K562 (cell line): Measurements from ENCODE around the gene B3GNT9. TPM values are rescaled to one million over a fixed set of nuclear protein-coding genes. Genes with fewer than 3 reads are reported as not detected.
A peak's percentile ranks its signal among the peaks of the same experiment; 100 is the strongest.

Experiments used
- BRD4 ChIP-seq: fragments of 200-600 bp; sonication (generic); IDR thresholded peaks from 2 replicates; pipeline ENCODE4 v1.6.1; 2017; ENCODE audit warnings: inconsistent platforms
- CBX1 ChIP-seq: sonication (generic); IDR thresholded peaks from 2 replicates; pipeline ENCODE4 v1.6.1; 2016; ENCODE audit warnings: antibody characterized with exemption, low read depth, mild to moderate bottlenecking
- CREM ChIP-seq: IDR thresholded peaks from 2 replicates; pipeline ENCODE4 v1.6.1; 2014; ENCODE audit warnings: antibody characterized with exemption, low read depth
- EGR1 ChIP-seq: fragments of 450-650 bp; conservative IDR thresholded peaks from 2 replicates; pipeline ENCODE4 v1.6.1; 2017; ENCODE audit warnings: mild to moderate bottlenecking
- ESRRA ChIP-seq: fragments of 450-650 bp; IDR thresholded peaks from 2 replicates; pipeline ENCODE4 v1.6.1; 2014; ENCODE audit warnings: low read depth, mild to moderate bottlenecking, moderate library complexity, borderline replicate concordance
- FOXK2 ChIP-seq, 2 experiments: fragments of 450-650 bp; IDR thresholded peaks in 1 of 2; conservative IDR thresholded peaks in 1 of 2; 2 replicates each; pipeline ENCODE4 v1.6.1; 2016; ENCODE audit warnings: low read depth in 2 of 2, mild to moderate bottlenecking in 1 of 2
- HDAC1 ChIP-seq, 2 experiments: fragments of 450-650 bp; IDR thresholded peaks; 2 replicates each; pipeline ENCODE4 v1.6.1; 2016 to 2017; ENCODE audit warnings: inconsistent platforms in 1 of 2, mild to moderate bottlenecking in 1 of 2, moderate library complexity in 1 of 2
- HDAC2 ChIP-seq: fragments of 450-650 bp; IDR thresholded peaks from 2 replicates; pipeline ENCODE4 v1.6.1; 2016; ENCODE audit warnings: mild to moderate bottlenecking
- ILK ChIP-seq: fragments of 450-650 bp; IDR thresholded peaks from 2 replicates; pipeline ENCODE4 v1.6.1; 2016; ENCODE audit warnings: missing genetic modification characterization, low read depth, mild to moderate bottlenecking, missing compliant biosample characterization, moderate library complexity, borderline replicate concordance
- MAZ ChIP-seq, 2 experiments: fragments of 450-650 bp in 1 of 2; sonication (generic) in 1 of 2; formaldehyde crosslinking; IDR thresholded peaks in 1 of 2; conservative IDR thresholded peaks in 1 of 2; 2 replicates each; pipeline versions ENCODE4 v1.4.0 to v1.5.0; 2020; ENCODE audit warnings: mild to moderate bottlenecking in 1 of 2, missing genetic modification reagents in 1 of 2
- MTA3 ChIP-seq: fragments of 450-650 bp; formaldehyde crosslinking; IDR thresholded peaks from 2 replicates; pipeline ENCODE4 v1.6.1; 2017; ENCODE audit warnings: mild to moderate bottlenecking, borderline replicate concordance
- NFXL1 ChIP-seq: fragments of 450-650 bp; formaldehyde crosslinking; IDR thresholded peaks from 2 replicates; pipeline ENCODE4 v1.4.0; 2021; ENCODE audit warnings: mild to moderate bottlenecking
- PHF8 ChIP-seq: fragments of 200-600 bp; sonication (generic); IDR thresholded peaks from 2 replicates; pipeline ENCODE4 v1.6.1; 2012; ENCODE audit warnings: mixed run types, mild to moderate bottlenecking, inconsistent platforms, low read length, moderate library complexity, borderline replicate concordance
- POLR2A ChIP-seq: fragments of 450-650 bp; conservative IDR thresholded peaks from 2 replicates; pipeline ENCODE4 v1.6.1; 2016
- RFX1 ChIP-seq: fragments of 450-650 bp; IDR thresholded peaks from 2 replicates; pipeline ENCODE4 v1.6.1; 2016; ENCODE audit warnings: mild to moderate bottlenecking, moderate library complexity
- SREBF1 ChIP-seq: fragments of 150-350 bp; IDR thresholded peaks from 2 replicates; pipeline ENCODE4 v1.6.1; 2014; ENCODE audit warnings: antibody characterized with exemption, low read depth, low read length, borderline replicate concordance
- TCF7 ChIP-seq: sonication (generic); IDR thresholded peaks from 2 replicates; pipeline ENCODE4 v1.6.1; 2016; ENCODE audit warnings: antibody characterized with exemption, borderline replicate concordance
- TEAD1 ChIP-seq, 2 experiments: fragments of 450-650 bp in 1 of 2; sonication (generic) in 1 of 2; formaldehyde crosslinking; IDR thresholded peaks; 2 replicates each; pipeline versions ENCODE4 v1.4.0 to v1.8.0; 2020 to 2022; ENCODE audit warnings: mild to moderate bottlenecking in 2 of 2, missing genetic modification reagents in 1 of 2
- WHSC1 ChIP-seq: IDR thresholded peaks from one replicate; pipeline ENCODE4 v1.6.1; 2012; ENCODE audit warnings: low read length, control low read depth, inconsistent platforms
- ZNF354B ChIP-seq: fragments of 250-450 bp; sonication (Bioruptor Pico); IDR thresholded peaks from 2 replicates; pipeline ENCODE4 v1.4.0; 2020
- polyA plus RNA-seq, 8 experiments: library from polyadenylated mRNA; depleted of rRNA in 4 of 8; stranded (reverse) in 5 of 8; unstranded in 3 of 8; fragments of >200 nt; fragmentation: Nextera tagmentation in 2 of 8; fragmentation: Illumina TruSeq in 1 of 8; extraction: Ambion mirVana in 2 of 8; extraction: Trizol in 1 of 8; gene quantifications; 2 replicates each; pipeline versions ENCODE4 v1.2.1 to v1.2.3, GENCODE V29; 2011 to 2014; ENCODE audit warnings: inconsistent platforms in 1 of 8, missing spikeins in 1 of 8
- total RNA-seq, 7 experiments: library from RNA; depleted of rRNA in 6 of 7; stranded (reverse); fragments of >200 nt in 6 of 7; fragmentation: Illumina TruSeq in 2 of 7; extraction: Trizol in 2 of 7; gene quantifications; 2 replicates each; pipeline versions ENCODE4 v1.2.1 to v1.2.3, GENCODE V29; 2011 to 2021; ENCODE audit warnings: low replicate concordance in 1 of 7
- TF ChIP-seq, protein P1 (sequence below): fragments of 250-450 bp; sonication (Bioruptor Pico); IDR thresholded peaks from 2 replicates; pipeline ENCODE4 v1.9.0; 2021; ENCODE audit warnings: mild to moderate bottlenecking, inconsistent platforms
- TF ChIP-seq, protein P2 (sequence below): fragments of 450-650 bp; formaldehyde crosslinking; IDR thresholded peaks from 2 replicates; pipeline ENCODE4 v1.4.0; 2022; ENCODE audit warnings: mild to moderate bottlenecking, moderate library complexity
- TF ChIP-seq, protein P3 (sequence below): fragments of 450-650 bp; IDR thresholded peaks from 2 replicates; pipeline ENCODE4 v1.6.1; 2016; ENCODE audit warnings: antibody characterized with exemption

B3GNT9 gene
- total and polyA plus RNA-seq, 9 of the 15 experiments (the other 6 are each of a cell fraction or from before 2014, with no cell fraction given), result 0.01 to 1.8 (median 1.1) TPM; not detected in 1

DNA sequence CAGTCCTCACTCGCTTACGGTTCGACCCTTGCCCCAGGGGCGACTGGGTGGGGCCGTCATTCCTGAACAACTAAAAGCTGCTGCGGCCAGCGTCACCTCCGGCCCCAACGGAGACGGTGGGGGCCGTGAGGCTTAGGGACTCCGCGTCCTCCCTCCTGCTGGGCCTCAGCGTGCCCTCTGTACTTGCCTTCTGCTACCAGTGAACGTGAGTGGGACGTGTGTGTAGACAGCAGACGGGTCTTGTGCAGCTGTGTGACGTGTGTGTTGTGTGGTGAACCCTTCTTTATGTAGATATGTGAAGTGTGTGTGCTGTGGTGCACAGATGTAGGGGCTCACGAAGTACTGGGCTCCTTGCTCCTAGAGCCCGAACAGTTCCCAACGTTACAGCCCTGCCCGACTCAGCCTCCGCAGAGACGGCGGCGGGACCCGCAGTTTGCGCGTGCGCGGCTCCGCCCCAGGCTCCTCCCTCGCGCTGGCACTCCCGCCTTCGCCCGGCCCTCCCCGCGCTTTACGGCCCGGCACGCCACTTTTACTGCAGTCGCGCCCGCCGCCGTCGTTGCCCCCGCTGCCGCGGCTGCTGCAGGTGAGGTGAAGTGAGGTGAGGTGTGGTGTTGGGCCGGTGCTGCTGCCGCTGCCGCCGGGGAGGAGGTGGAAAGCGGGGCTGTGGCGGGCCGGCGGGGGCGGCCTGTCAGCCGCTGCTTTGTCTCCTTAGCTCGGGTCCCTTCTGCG lies 41.2 kb downstream of the B3GNT9 start, which contains the start of gene PHAF1 (continued):
- TF ChIP-seq, protein P1, sequence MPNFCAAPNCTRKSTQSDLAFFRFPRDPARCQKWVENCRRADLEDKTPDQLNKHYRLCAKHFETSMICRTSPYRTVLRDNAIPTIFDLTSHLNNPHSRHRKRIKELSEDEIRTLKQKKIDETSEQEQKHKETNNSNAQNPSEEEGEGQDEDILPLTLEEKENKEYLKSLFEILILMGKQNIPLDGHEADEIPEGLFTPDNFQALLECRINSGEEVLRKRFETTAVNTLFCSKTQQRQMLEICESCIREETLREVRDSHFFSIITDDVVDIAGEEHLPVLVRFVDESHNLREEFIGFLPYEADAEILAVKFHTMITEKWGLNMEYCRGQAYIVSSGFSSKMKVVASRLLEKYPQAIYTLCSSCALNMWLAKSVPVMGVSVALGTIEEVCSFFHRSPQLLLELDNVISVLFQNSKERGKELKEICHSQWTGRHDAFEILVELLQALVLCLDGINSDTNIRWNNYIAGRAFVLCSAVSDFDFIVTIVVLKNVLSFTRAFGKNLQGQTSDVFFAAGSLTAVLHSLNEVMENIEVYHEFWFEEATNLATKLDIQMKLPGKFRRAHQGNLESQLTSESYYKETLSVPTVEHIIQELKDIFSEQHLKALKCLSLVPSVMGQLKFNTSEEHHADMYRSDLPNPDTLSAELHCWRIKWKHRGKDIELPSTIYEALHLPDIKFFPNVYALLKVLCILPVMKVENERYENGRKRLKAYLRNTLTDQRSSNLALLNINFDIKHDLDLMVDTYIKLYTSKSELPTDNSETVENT (CRISPR knock-in tag), result 0 out of 2 replicates have a peak, but pooled peaks have one; percentile 7
- TF ChIP-seq WHSC1 (no peak), MTA3 (peak; percentile 53; the same call in 1 of the 2 replicates), HDAC1 (IDR thresholded peaks at IDR 0.05) (peak in 1 of 2 experiments; percentile 78; a peak in 1 of 4 replicates), CREM (peak; percentile 85), EGR1 (peak; percentile 53), ZNF354B (CRISPR knock-in tag) (no peak), BRD4 (no peak), POLR2A (peak; percentile 94), NFXL1 (CRISPR knock-in tag) (no peak), RFX1 (peak; percentile 51; the same call in 1 of the 2 replicates), CBX1 (peak; percentile 12; the same call in 1 of the 2 replicates), SREBF1 (no peak), HDAC2 (peak; percentile 4; the same call in 1 of the 2 replicates), TEAD1 (CRISPR knock-in tag; IDR thresholded peaks at IDR 0.05) (peak in 1 of 2 experiments; percentile 48; a peak in 1 of 4 replicates), MAZ (CRISPR knock-in tag; conservative IDR thresholded peaks at IDR 0.05 in 1 of 2, IDR thresholded peaks at IDR 0.05 in 1 of 2) (peak; percentile 72 to 88; a peak in 3 of 4 replicates), PHF8 (peak; percentile 94; the same call in 1 of the 2 replicates), ESRRA (peak; percentile 16; the same call in 1 of the 2 replicates), FOXK2 (conservative IDR thresholded peaks at IDR 0.05 in 1 of 2, IDR thresholded peaks at IDR 0.05 in 1 of 2; ENCODE audit: low read depth in 2 of 2) (no peak), TCF7 (peak; percentile 62; the same call in 1 of the 2 replicates), ILK (no peak)
- TF ChIP-seq, protein P2, sequence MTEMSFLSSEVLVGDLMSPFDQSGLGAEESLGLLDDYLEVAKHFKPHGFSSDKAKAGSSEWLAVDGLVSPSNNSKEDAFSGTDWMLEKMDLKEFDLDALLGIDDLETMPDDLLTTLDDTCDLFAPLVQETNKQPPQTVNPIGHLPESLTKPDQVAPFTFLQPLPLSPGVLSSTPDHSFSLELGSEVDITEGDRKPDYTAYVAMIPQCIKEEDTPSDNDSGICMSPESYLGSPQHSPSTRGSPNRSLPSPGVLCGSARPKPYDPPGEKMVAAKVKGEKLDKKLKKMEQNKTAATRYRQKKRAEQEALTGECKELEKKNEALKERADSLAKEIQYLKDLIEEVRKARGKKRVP (CRISPR knock-in tag), result no peak
- TF ChIP-seq, protein P3, sequence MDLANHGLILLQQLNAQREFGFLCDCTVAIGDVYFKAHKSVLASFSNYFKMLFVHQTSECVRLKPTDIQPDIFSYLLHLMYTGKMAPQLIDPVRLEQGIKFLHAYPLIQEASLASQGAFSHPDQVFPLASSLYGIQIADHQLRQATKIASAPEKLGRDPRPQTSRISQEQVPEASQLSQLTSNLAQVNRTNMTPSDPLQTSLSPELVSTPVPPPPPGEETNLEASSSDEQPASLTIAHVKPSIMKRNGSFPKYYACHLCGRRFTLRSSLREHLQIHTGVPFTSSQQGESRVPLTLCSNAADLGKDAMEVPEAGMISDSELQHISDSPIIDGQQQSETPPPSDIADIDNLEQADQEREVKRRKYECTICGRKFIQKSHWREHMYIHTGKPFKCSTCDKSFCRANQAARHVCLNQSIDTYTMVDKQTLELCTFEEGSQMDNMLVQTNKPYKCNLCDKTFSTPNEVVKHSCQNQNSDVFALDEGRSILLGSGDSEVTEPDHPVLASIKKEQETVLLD, result peak; percentile 41; the same call in 1 of the 2 replicates
